OCI-LY3 (cell line): ENCODE data around the gene RPA1.

Experiments used
- EZH2phosphoT487 ChIP-seq: fragments of 200-600 bp; shearing (Covaris generic); IDR thresholded peaks from 2 replicates; pipeline ENCODE4 v1.6.1; 2018; ENCODE audit warnings: antibody characterized with exemption, mixed run types, low read depth
- TF ChIP-seq, protein P1 (sequence below): fragments of 200-600, 300-600 bp; sonication (generic); IDR thresholded peaks from 2 replicates; pipeline ENCODE4 v1.5.1; 2014; ENCODE audit warnings: antibody characterized with exemption, low read length, low read depth

DNA sequence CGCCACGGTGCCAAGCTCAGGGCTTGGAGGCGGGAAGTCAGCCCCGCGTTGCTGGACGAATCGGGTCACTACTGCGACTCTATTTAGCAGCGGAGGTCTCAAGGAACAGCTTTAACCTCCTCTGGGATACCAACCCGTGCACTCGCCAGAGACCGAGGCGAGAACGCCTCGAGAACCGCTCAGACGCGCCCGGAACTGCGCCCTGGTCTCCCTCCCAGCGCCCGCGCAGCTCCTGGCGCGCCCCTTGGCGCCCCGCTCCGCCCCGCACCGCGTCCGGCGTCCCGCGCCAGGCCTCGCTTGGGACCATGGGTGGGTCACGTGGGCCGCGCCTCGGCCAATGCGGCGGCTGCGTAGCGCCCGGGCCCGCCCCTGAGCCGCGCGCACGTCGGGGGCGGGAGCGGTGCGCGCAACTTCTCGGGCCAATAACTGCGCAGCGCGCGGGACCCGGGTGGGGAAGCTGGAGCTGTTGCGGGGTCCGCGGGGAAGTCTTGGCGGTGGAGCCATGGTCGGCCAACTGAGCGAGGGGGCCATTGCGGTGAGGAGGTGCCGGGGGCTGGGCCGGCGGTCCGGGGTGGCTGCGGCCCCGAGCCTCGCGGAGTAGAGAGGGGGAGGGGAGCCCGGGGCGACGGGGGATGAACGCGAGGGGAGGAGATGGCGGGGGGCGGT is at the start of gene RPA1, which contains the start of gene SMYD4:
- TF ChIP-seq, protein P1, sequence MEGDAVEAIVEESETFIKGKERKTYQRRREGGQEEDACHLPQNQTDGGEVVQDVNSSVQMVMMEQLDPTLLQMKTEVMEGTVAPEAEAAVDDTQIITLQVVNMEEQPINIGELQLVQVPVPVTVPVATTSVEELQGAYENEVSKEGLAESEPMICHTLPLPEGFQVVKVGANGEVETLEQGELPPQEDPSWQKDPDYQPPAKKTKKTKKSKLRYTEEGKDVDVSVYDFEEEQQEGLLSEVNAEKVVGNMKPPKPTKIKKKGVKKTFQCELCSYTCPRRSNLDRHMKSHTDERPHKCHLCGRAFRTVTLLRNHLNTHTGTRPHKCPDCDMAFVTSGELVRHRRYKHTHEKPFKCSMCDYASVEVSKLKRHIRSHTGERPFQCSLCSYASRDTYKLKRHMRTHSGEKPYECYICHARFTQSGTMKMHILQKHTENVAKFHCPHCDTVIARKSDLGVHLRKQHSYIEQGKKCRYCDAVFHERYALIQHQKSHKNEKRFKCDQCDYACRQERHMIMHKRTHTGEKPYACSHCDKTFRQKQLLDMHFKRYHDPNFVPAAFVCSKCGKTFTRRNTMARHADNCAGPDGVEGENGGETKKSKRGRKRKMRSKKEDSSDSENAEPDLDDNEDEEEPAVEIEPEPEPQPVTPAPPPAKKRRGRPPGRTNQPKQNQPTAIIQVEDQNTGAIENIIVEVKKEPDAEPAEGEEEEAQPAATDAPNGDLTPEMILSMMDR: no peak
- TF ChIP-seq EZH2phosphoT487: no peak
